HG02938 (cell line): ENCODE measurements around the gene ATXN7.

ENCODE experiments used
- ATAC-seq: cut with Tn5 transposase; IDR thresholded peaks from one replicate; pipeline ENCODE4 v1.9.1; 2021; ENCODE audit warnings: mild to moderate bottlenecking, moderate library complexity; ENCODE audit not compliant: unreplicated experiment

The ATXN7 gene

GRCh38 chr3:63932509-63933212 lies 69.0 kb downstream of the ATXN7 start:
- no peak for ATAC-seq

- ATAC-seq: peak; percentile 63
Observed at GRCh38 chr3:63933459-63933858, 69.8 kb downstream of the ATXN7 start.

- ATAC-seq: no peak
Observed at GRCh38 chr3:63934041-63934866, 70.6 kb downstream of the ATXN7 start.

GRCh38 chr3:63936925-63937324 lies 73.3 kb downstream of the ATXN7 start:
- ATAC-seq: no peak

- ATAC-seq: peak; percentile 70
Observed at GRCh38 chr3:63937661-63938651, 74.3 kb downstream of the ATXN7 start.

- ATAC-seq: no peak
Observed at GRCh38 chr3:63940389-63940757, 76.7 kb downstream of the ATXN7 start.

GRCh38 chr3:63942528-63942927 lies 78.9 kb downstream of the ATXN7 start:
- no peak for ATAC-seq

GRCh38 chr3:63943678-63944077 lies 80.0 kb downstream of the ATXN7 start:
- no peak for ATAC-seq

GRCh38 chr3:63945558-63946096 lies 82.0 kb downstream of the ATXN7 start:
- ATAC-seq: no peak

GRCh38 chr3:63946753-63947152 lies 83.1 kb downstream of the ATXN7 start:
- ATAC-seq: no peak

GRCh38 chr3:63947594-63947993 lies 83.9 kb downstream of the ATXN7 start:
- ATAC-seq: no peak

GRCh38 chr3:63949005-63949404 lies 85.3 kb downstream of the ATXN7 start:
- no peak for ATAC-seq

GRCh38 chr3:63950698-63951097 lies 87.0 kb downstream of the ATXN7 start:
- ATAC-seq: no peak

GRCh38 chr3:63951492-63952247 lies 88.0 kb downstream of the ATXN7 start:
- peak; percentile 57 for ATAC-seq

- no peak for ATAC-seq
Observed at GRCh38 chr3:63952248-63952594, 88.6 kb downstream of the ATXN7 start.

- ATAC-seq: no peak
Observed at GRCh38 chr3:63954182-63954581, 90.5 kb downstream of the ATXN7 start.

GRCh38 chr3:63955036-63955650 lies 91.5 kb downstream of the ATXN7 start:
- ATAC-seq: no peak

GRCh38 chr3:63955830-63956545 lies 92.3 kb downstream of the ATXN7 start:
- ATAC-seq: no peak

GRCh38 chr3:63959146-63959545 lies 95.5 kb downstream of the ATXN7 start:
- no peak for ATAC-seq
